HepG2 (cell line): Measurements from ENCODE around the gene TOMM40L. TPM values are rescaled to one million over a fixed set of nuclear protein-coding genes. Genes with fewer than 3 reads are reported as not detected.

ENCODE experiments used
- KDM6A ChIP-seq: IDR thresholded peaks from 2 replicates; pipeline ENCODE4 v1.6.1; 2016; ENCODE audit warnings: low read depth
- MED1 ChIP-seq: sonication (generic); formaldehyde crosslinking; IDR thresholded peaks from 2 replicates; pipeline ENCODE4 v1.4.0; 2020; ENCODE audit warnings: missing genetic modification reagents
- NR2F6 ChIP-seq, 2 experiments: IDR thresholded peaks; 2 replicates each; pipeline ENCODE4 v1.6.1; 2016; ENCODE audit warnings: antibody characterized with exemption in 1 of 2, mild to moderate bottlenecking in 1 of 2
- RBAK ChIP-seq: sonication (generic); formaldehyde crosslinking; IDR thresholded peaks from 2 replicates; pipeline ENCODE4 v1.5.1; 2020; ENCODE audit warnings: mild to moderate bottlenecking, missing genetic modification reagents
- RBM22 ChIP-seq: fragments of 200-400 bp; formaldehyde crosslinking; optimal IDR thresholded peaks from 2 replicates; pipeline ENCODE3; 2017; ENCODE audit warnings: mild to moderate bottlenecking, low read length, moderate library complexity
- RXRB ChIP-seq: IDR thresholded peaks from 2 replicates; pipeline ENCODE4 v1.6.1; 2016; ENCODE audit warnings: borderline replicate concordance, missing genetic modification reagents, missing compliant biosample characterization
- SMAD1 ChIP-seq: sonication (generic); formaldehyde crosslinking; IDR thresholded peaks from 2 replicates; pipeline ENCODE4 v1.4.0; 2020; ENCODE audit warnings: missing genetic modification reagents, low read depth, mild to moderate bottlenecking, borderline replicate concordance
- SMYD3 ChIP-seq: sonication (generic); formaldehyde crosslinking; IDR thresholded peaks from 2 replicates; pipeline ENCODE4 v1.8.1; 2023; ENCODE audit warnings: mild to moderate bottlenecking, missing genetic modification reagents
- SNAI1 ChIP-seq: sonication (generic); formaldehyde crosslinking; IDR thresholded peaks from 2 replicates; pipeline ENCODE4 v1.5.0; 2020; ENCODE audit warnings: mild to moderate bottlenecking, missing genetic modification reagents, borderline replicate concordance
- SRSF9 ChIP-seq: fragments of 200-400 bp; formaldehyde crosslinking; IDR thresholded peaks from 2 replicates; pipeline ENCODE4 v1.6.1; 2018; ENCODE audit warnings: borderline replicate concordance, mild to moderate bottlenecking, low read depth, low read length; ENCODE audit not compliant: insufficient read depth, poor library complexity, severe bottlenecking
- SSRP1 ChIP-seq: IDR thresholded peaks from 2 replicates; pipeline ENCODE4 v1.6.1; 2016; ENCODE audit warnings: control low read depth
- ZFX ChIP-seq: sonication (generic); formaldehyde crosslinking; IDR thresholded peaks from 2 replicates; pipeline ENCODE4 v1.4.0; 2020; ENCODE audit warnings: mild to moderate bottlenecking, low read depth, missing genetic modification reagents, moderate library complexity
- ZGPAT ChIP-seq: IDR thresholded peaks from 2 replicates; pipeline ENCODE4 v1.6.1; 2016; ENCODE audit warnings: mild to moderate bottlenecking
- ZMAT3 ChIP-seq: sonication (generic); formaldehyde crosslinking; conservative IDR thresholded peaks from 2 replicates; pipeline ENCODE4 v1.7.0; 2021; ENCODE audit warnings: missing genetic modification reagents
- ZNF24 ChIP-seq: fragments of 450-650 bp; IDR thresholded peaks from 2 replicates; pipeline ENCODE4 v1.6.1; 2017; ENCODE audit warnings: antibody characterized with exemption, mild to moderate bottlenecking
- ZNF33B ChIP-seq: sonication (generic); formaldehyde crosslinking; IDR thresholded peaks from 2 replicates; pipeline ENCODE4 v1.5.1; 2020; ENCODE audit warnings: mild to moderate bottlenecking, missing genetic modification reagents
- ZNF414 ChIP-seq: sonication (generic); formaldehyde crosslinking; IDR thresholded peaks from 2 replicates; pipeline ENCODE4 v1.5.0; 2020; ENCODE audit warnings: missing genetic modification reagents
- ZNF709 ChIP-seq: sonication (generic); formaldehyde crosslinking; IDR thresholded peaks from 2 replicates; pipeline ENCODE4 v1.5.0; 2020; ENCODE audit warnings: mild to moderate bottlenecking, missing genetic modification reagents
- polyA plus RNA-seq, 8 experiments: library from polyadenylated mRNA; depleted of rRNA in 3 of 8; stranded (reverse) in 7 of 8; unstranded in 1 of 8; fragments of >200 nt; fragmentation: Illumina TruSeq in 4 of 8; extraction: Trizol in 4 of 8; gene quantifications; 2 replicates each; pipeline versions ENCODE4 v1.2.1 to v1.2.3, GENCODE V29; 2011 to 2016; ENCODE audit warnings: low read depth in 4 of 8, missing spikeins in 1 of 8, mixed read lengths in 1 of 8; ENCODE audit not compliant: insufficient read depth in 1 of 8
- total RNA-seq, 5 experiments: library from RNA; depleted of rRNA; stranded (reverse); fragments of >200 nt; fragmentation: Illumina TruSeq; extraction: Trizol; gene quantifications; 2 replicates each; pipeline ENCODE4 v1.2.3, GENCODE V29; 2016; ENCODE audit warnings: low read depth in 1 of 5
- TF ChIP-seq, protein P1 (sequence below): sonication (generic); formaldehyde crosslinking; IDR thresholded peaks from 2 replicates; pipeline ENCODE4 v1.4.0; 2020; ENCODE audit warnings: mild to moderate bottlenecking, missing genetic modification reagents, borderline replicate concordance
- TF ChIP-seq, protein P2 (sequence below): sonication (generic); formaldehyde crosslinking; IDR thresholded peaks from 2 replicates; pipeline ENCODE4 v1.4.0; 2020; ENCODE audit warnings: missing genetic modification reagents

TOMM40L gene
- total and polyA plus RNA-seq, 2 of the 13 experiments (the other 11 are each of a cell fraction or from before 2014, with no cell fraction given) = 14.1 to 26.2 TPM

DNA sequence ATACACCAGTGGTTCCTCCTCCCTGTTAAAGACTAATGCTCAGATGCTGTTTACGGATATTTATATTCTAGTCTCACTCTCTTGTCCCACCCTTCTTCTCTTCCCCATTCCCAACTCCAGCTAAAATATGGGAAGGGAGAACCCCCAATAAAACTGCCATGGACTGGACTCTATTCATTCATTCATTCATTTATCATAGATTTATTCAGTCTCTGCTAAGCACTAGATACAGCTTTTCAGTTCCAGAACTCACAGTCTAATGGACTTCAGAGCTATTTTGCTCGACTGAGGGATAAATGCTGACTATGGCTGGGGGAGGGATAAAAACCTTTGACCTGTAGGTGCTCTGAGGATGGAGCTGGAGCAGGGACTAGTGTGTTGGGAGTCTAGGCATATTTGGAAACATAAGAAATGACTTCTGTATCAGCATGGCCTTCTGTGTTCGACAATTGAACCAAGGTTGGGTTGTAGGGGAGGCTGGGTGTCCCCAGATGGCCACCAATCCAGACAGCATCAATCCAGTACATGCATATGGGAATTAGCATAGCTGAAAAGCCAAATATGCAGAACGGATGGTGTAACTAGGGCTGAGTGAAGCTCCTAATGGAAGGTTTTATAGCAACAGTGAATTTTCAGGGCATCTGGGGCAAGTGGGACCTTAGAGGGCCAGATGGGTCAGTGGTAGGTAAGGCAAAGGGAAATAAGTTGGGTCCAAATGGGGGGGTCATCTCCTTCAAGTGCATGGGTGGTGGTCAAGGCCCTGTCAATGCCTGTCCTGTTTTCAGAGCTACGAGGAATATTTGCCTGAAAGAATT lies 6.6 kb upstream of the TOMM40L start (continued):
- TF ChIP-seq ZNF33B (no peak), RBM22 (peak; percentile 52), ZNF24 (peak; percentile 72; the same call in 1 of the 2 replicates), MED1 (CRISPR knock-in tag) (peak; percentile 6; the same call in 1 of the 2 replicates), RBAK (CRISPR knock-in tag) (no peak), ZNF709 (CRISPR knock-in tag) (peak; percentile 62; the same call in 1 of the 2 replicates), KDM6A (CRISPR knock-in tag) (no peak), RXRB (CRISPR knock-in tag) (peak; percentile 4; the same call in 1 of the 2 replicates), SSRP1 (CRISPR knock-in tag) (peak; percentile 72; the same call in 1 of the 2 replicates), SNAI1 (CRISPR knock-in tag) (0 out of 2 replicates have a peak, but pooled peaks have one; percentile 51), ZMAT3 (CRISPR knock-in tag) (no peak), ZNF414 (CRISPR knock-in tag) (0 out of 2 replicates have a peak, but pooled peaks have one; percentile 18), ZFX (CRISPR knock-in tag) (0 out of 2 replicates have a peak, but pooled peaks have one; percentile 30), SMAD1 (CRISPR knock-in tag) (no peak), NR2F6 (IDR thresholded peaks at IDR 0.05) (peak; percentile 54), NR2F6 (CRISPR knock-in tag; IDR thresholded peaks at IDR 0.05) (peak; percentile 60; the same call in 1 of the 2 replicates), SRSF9 (no peak), ZGPAT (CRISPR knock-in tag) (0 out of 2 replicates have a peak, but pooled peaks have one; percentile 19), SMYD3 (0 out of 2 replicates have a peak, but pooled peaks have one; percentile 19)
- TF ChIP-seq, protein P1, sequence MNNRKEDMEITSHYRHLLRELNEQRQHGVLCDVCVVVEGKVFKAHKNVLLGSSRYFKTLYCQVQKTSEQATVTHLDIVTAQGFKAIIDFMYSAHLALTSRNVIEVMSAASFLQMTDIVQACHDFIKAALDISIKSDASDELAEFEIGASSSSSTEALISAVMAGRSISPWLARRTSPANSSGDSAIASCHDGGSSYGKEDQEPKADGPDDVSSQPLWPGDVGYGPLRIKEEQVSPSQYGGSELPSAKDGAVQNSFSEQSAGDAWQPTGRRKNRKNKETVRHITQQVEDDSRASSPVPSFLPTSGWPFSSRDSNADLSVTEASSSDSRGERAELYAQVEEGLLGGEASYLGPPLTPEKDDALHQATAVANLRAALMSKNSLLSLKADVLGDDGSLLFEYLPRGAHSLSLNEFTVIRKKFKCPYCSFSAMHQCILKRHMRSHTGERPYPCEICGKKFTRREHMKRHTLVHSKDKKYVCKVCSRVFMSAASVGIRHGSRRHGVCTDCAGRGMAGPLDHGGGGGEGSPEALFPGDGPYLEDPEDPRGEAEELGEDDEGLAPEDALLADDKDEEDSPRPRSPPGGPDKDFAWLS = 0 out of 2 replicates have a peak, but pooled peaks have one; percentile 36
- TF ChIP-seq, protein P2, sequence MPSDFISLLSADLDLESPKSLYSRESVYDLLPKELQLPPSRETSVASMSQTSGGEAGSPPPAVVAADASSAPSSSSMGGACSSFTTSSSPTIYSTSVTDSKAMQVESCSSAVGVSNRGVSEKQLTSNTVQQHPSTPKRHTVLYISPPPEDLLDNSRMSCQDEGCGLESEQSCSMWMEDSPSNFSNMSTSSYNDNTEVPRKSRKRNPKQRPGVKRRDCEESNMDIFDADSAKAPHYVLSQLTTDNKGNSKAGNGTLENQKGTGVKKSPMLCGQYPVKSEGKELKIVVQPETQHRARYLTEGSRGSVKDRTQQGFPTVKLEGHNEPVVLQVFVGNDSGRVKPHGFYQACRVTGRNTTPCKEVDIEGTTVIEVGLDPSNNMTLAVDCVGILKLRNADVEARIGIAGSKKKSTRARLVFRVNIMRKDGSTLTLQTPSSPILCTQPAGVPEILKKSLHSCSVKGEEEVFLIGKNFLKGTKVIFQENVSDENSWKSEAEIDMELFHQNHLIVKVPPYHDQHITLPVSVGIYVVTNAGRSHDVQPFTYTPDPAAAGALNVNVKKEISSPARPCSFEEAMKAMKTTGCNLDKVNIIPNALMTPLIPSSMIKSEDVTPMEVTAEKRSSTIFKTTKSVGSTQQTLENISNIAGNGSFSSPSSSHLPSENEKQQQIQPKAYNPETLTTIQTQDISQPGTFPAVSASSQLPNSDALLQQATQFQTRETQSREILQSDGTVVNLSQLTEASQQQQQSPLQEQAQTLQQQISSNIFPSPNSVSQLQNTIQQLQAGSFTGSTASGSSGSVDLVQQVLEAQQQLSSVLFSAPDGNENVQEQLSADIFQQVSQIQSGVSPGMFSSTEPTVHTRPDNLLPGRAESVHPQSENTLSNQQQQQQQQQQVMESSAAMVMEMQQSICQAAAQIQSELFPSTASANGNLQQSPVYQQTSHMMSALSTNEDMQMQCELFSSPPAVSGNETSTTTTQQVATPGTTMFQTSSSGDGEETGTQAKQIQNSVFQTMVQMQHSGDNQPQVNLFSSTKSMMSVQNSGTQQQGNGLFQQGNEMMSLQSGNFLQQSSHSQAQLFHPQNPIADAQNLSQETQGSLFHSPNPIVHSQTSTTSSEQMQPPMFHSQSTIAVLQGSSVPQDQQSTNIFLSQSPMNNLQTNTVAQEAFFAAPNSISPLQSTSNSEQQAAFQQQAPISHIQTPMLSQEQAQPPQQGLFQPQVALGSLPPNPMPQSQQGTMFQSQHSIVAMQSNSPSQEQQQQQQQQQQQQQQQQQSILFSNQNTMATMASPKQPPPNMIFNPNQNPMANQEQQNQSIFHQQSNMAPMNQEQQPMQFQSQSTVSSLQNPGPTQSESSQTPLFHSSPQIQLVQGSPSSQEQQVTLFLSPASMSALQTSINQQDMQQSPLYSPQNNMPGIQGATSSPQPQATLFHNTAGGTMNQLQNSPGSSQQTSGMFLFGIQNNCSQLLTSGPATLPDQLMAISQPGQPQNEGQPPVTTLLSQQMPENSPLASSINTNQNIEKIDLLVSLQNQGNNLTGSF (CRISPR knock-in tag) = no peak
